OCI-LY7 (cell line): ENCODE data around the gene TMEM107. TPM values are rescaled to one million over a fixed set of nuclear protein-coding genes. Genes with fewer than 3 reads are reported as not detected.

Experiments used
- BruUV-seq: library from RNA; stranded (reverse); fragments of 400-500 nt; replicated peaks from 2 replicates; lab custom pipeline; 2021; lab: Mats Ljungman, UMichigan
- CTCF ChIA-PET: fragments of 300-600 bp; sonication (Branson Sonifier 250); formaldehyde crosslinking; loops from one replicate; lab custom pipeline; 2022; ENCODE audit warnings: antibody characterized with exemption; ENCODE audit not compliant: unreplicated experiment; lab: Charles Lee
- POLR2A ChIA-PET: fragments of 300-600 bp; sonication (Branson Sonifier 250); formaldehyde crosslinking; loops from one replicate; lab custom pipeline; 2022; ENCODE audit warnings: antibody characterized with exemption; lab: Charles Lee
- DNase-seq: peaks from one replicate; pipeline ENCODE4 v3.0.0-alpha.2; 2015; ENCODE audit warnings: low spot score
- H2AFZ ChIP-seq: fragments of 200-600 bp; sonication (generic), shearing (Covaris generic); 2 replicates; pipeline ENCODE4 v1.6.1; 2014; ENCODE audit warnings: mild to moderate bottlenecking, antibody characterized with exemption, low read length, moderate library complexity
- H3K27ac ChIP-seq: fragments of 200-600 bp; sonication (generic); 2 replicates; pipeline ENCODE4 v1.5.1; 2014; ENCODE audit warnings: mixed run types, low read depth, mild to moderate bottlenecking, moderate library complexity, low read length, inconsistent platforms; ENCODE audit not compliant: poor library complexity, severe bottlenecking
- H3K36me3 ChIP-seq: fragments of 200-600 bp; sonication (generic); 2 replicates; pipeline ENCODE4 v1.6.1; 2014; ENCODE audit warnings: mild to moderate bottlenecking, antibody characterized with exemption, low read length, moderate library complexity, mixed read lengths; ENCODE audit not compliant: insufficient read depth
- H3K4me1 ChIP-seq: fragments of 200-600 bp; sonication (generic); 2 replicates; pipeline ENCODE4 v1.5.1; 2014; ENCODE audit warnings: mild to moderate bottlenecking, low read length; ENCODE audit not compliant: insufficient read depth, poor library complexity, severe bottlenecking
- H3K4me2 ChIP-seq: fragments of 200-600 bp; sonication (generic); 2 replicates; pipeline ENCODE4 v1.6.1; 2014; ENCODE audit warnings: mild to moderate bottlenecking, low read length
- H3K4me3 ChIP-seq: fragments of 200-600 bp; sonication (generic); 2 replicates; pipeline ENCODE4 v1.5.1; 2014; ENCODE audit warnings: mild to moderate bottlenecking, low read depth, low read length; ENCODE audit not compliant: poor library complexity, severe bottlenecking
- H3K79me2 ChIP-seq: fragments of 200-600 bp; sonication (generic); 2 replicates; pipeline ENCODE4 v1.6.1; 2016; ENCODE audit warnings: low read depth, mild to moderate bottlenecking, low read length, moderate library complexity, mixed read lengths; ENCODE audit not compliant: insufficient read depth
- H3K9me2 ChIP-seq: fragments of 200-600 bp; sonication (generic); 2 replicates; pipeline ENCODE4 v1.6.1; 2016; ENCODE audit warnings: mild to moderate bottlenecking, low read length, mixed read lengths; ENCODE audit not compliant: insufficient read depth
- H3K9me3 ChIP-seq: fragments of 200-600 bp; sonication (generic); 2 replicates; pipeline ENCODE4 v1.6.1; 2014; ENCODE audit warnings: mild to moderate bottlenecking, mixed run types, low read length, mixed read lengths
- H4K20me1 ChIP-seq: fragments of 200-600 bp; sonication (generic); 2 replicates; pipeline ENCODE4 v1.6.1; 2014; ENCODE audit warnings: mild to moderate bottlenecking, antibody characterized with exemption, low read length, moderate library complexity, mixed read lengths; ENCODE audit not compliant: insufficient read depth
- CTCF ChIP-seq: fragments of 200-600 bp; sonication (generic); conservative IDR thresholded peaks from 2 replicates; pipeline ENCODE4 v1.5.1; 2014; ENCODE audit warnings: mild to moderate bottlenecking, antibody characterized with exemption, low read length, moderate library complexity, mixed read lengths
- EZH2phosphoT487 ChIP-seq: fragments of 200-600 bp; sonication (generic); IDR thresholded peaks from 2 replicates; pipeline ENCODE4 v1.6.1; 2018; ENCODE audit warnings: low read depth, borderline replicate concordance, mild to moderate bottlenecking, mixed run types, antibody characterized with exemption, low read length, moderate library complexity, mixed read lengths
- intact Hi-C: fragments of 100-400 bp; cut with micrococcal nuclease; formaldehyde crosslinking; loops from one replicate; pipeline ENCODE4 v1.10.0; 2022; ENCODE audit not compliant: unreplicated experiment
- total RNA-seq, 2 experiments: library from RNA; depleted of rRNA in 1 of 2; stranded (reverse); fragments of >200 nt in 1 of 2; shearing (Covaris generic) in 1 of 2; gene quantifications; 2 replicates each; pipeline ENCODE4 v1.2.3, GENCODE V29; 2014 to 2022

Gene TMEM107
- total RNA-seq, 2 experiments from 2014 or later = 43.9 to 57.0 TPM

- H3K4me1 ChIP-seq = peaks cover 24% of the 10 kb centered on the region
- H2AFZ ChIP-seq = no peak overlapping the region
- ChIA-PET POLR2A (no interaction called here), CTCF (no interaction called here)
- intact Hi-C loops = no loop called here
- TF ChIP-seq CTCF (no peak), EZH2phosphoT487 (no peak)
- no peaks in the 10 kb centered on the region for H4K20me1 ChIP-seq
- no TSS peak for BruUV-seq
- H3K36me3 ChIP-seq = no peaks in the 10 kb centered on the region
- no peak overlapping the region for H3K4me3 ChIP-seq
- H3K27ac ChIP-seq = no peak overlapping the region
- no peaks in the 10 kb centered on the region for H3K9me3 ChIP-seq
- H3K79me2 ChIP-seq = peaks cover 10% of the 10 kb centered on the region; the same call in 1 of the 2 replicates
- no peaks in the 10 kb centered on the region for H3K9me2 ChIP-seq
- no peak for DNase-seq
- H3K4me2 ChIP-seq = no peak overlapping the region
Observed at GRCh38 chr17:8166731-8167130, 9.4 kb downstream of the TMEM107 start.

GRCh38 chr17:8164815-8165131 is 11.4 kb downstream of the TMEM107 start:
- H3K79me2 ChIP-seq = peaks cover 14% of the 10 kb centered on the region; the same call in 1 of the 2 replicates
- H2AFZ ChIP-seq = peak overlapping the region; percentile 76
- intact Hi-C loops = no loop called here
- ChIA-PET POLR2A (interaction anchor here (0.6 to 1.9 kb wide), 3 partner anchors 9 to 59 kb away, joined by 3 to 12 read pairs (median 5); no protein-coding TSS in a partner anchor), CTCF (no interaction called here)
- BruUV-seq = no TSS peak
- peaks cover 13% of the 10 kb centered on the region; the same call in 1 of the 2 replicates for H3K36me3 ChIP-seq
- no peaks in the 10 kb centered on the region for H3K9me2 ChIP-seq
- peak overlapping the region; percentile 50 for H3K27ac ChIP-seq
- no peak overlapping the region for H3K4me3 ChIP-seq
- H3K4me1 ChIP-seq = peaks cover 39% of the 10 kb centered on the region
- H4K20me1 ChIP-seq = no peaks in the 10 kb centered on the region
- DNase-seq = no peak
- peak overlapping the region; percentile 71 for H3K4me2 ChIP-seq
- H3K9me3 ChIP-seq = no peaks in the 10 kb centered on the region
- TF ChIP-seq EZH2phosphoT487 (no peak), CTCF (no peak)
